Endometrium (tissue), 2 donors: ENCODE results near the gene ZNF384.

Experiments used
- FAIRE-seq: peaks from 2 replicates; lab custom pipeline; 2012; peaks lifted over from hg19 to GRCh38; lab: Jason Lieb, UNC
- donor health status: control.
- donor health status: control.

Gene ZNF384

DNA sequence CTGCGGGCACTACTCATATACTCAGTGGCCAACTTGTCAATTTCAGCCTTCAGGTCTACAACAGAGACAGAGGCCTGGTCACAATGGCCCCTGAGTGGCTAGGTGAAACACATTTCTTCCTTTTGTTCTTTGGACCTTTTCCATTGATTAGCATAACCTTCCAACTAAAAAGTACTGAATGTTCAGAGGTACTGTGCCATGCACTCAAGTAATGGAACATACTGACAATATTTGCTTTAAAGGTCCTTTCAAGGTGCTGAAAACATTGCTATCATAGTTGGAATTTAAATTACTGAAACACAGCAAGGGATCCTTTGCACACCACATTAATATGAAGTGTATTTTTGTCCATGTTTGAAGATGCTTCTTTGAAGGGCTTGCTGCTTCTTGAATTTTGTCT lies 35.8 kb downstream of the ZNF384 start:
- no peak for FAIRE-seq

DNA sequence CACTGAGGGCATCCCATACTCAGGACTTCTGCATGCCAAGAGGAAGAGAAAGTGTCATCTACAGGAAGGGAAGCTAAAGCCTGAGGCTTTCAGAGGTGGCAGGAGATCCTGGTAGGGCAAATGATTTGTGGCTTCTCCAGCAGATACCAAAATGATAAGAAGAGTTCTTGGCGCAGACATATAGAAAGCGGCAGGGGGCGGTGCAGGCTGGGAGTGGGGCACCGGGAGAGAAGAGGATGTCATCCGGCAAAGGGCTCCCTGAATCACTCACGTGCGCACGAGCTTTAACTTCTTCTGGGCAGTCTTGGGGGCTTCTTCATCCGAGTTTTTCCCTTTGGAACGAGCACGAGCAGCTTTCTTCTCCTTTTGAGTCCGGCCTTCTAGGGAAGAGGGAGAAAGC lies 36.8 kb downstream of the ZNF384 start:
- FAIRE-seq = no peak

DNA sequence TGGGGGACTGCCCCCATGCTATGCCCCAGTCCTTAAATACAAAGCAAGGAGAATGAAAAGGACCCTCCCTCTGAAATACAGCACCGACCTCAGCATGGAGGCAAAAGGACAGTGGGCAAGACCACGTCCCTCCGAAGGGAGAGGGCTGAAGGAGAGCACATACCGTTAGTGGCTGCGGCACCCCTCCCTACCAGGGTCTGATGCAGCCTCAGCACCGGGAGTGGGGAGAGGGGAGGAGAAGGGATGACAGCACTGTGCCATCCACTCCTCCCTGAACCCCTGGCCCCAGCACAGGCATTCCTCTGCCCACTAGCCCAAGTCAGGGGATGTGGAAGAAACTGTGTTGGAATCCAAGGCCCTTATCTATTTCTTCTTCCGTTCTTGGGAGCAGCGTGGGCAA lies 38.3 kb downstream of the ZNF384 start:
- no peak for FAIRE-seq

DNA sequence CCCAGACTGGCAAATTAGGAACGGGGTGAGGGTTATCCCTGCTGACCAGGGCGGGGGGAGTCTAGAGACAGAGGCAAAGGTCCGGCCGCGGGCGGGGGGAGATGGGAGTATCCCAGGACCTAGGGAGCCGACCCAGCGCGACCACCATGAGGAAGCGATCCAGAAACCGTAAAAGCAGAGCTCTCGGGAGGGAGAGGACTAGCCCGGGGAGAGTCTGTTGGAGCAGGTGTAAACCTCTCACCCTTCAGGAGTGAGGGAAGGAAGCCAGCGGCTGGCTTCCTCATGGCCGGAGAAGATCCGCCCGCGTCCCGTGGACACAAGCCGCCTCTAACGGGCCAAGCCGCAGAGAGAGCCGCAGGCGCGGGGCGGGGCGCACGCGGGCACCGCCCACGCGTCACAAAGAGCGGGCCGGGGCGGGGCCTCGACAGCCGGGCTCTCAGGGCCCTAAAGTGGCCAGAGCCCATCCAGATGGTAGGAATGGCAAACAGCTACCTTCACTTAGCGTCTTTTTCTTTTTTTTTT lies 42.0 kb downstream of the ZNF384 start, which contains the start of gene ACRBP:
Gene ACRBP, minus strand, starts transcription at position 350 of the 522 bp plus-strand sequence. Its CDS starts 66 bp downstream, at position 284.
- FAIRE-seq = no peak

DNA sequence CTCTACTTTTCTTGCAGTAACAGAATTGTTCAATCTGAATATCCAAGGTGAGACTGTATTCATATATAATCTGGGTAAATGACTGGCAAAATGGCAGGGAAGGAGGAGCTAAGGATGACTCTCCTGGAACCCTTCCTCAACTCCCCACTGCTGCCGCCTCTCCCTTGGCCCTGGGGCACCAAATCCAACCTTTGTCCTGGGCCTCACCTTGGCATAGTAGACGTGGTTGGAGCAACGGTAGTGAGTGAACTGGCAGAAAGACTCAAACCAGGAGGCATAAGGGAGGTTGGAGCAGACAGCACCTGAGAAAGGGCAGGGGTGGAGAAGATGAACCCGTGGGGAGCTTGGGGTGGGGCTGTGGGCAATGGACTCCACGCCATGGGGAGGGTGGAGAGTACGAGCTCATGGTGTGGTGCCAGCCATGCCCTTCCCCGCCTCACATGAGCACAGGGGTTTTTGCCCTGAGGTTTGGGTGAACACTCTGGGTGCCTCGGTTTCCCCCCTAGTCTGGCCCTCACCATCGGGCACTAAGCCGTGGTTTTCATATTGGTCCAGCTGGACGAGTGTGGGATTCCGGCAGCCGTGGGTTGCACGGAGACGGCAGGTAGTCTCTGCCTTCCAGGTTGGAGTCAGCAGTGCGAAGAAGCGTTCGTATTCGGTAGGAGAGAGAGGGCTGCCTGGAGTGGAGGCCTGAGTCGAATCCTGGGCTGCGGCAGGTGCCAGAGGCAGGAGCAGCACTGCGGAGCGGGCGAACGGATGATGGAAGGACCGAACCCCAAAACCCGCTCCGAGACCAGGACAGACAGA lies 42.7 kb downstream of the ZNF384 start:
- no peak for FAIRE-seq

DNA sequence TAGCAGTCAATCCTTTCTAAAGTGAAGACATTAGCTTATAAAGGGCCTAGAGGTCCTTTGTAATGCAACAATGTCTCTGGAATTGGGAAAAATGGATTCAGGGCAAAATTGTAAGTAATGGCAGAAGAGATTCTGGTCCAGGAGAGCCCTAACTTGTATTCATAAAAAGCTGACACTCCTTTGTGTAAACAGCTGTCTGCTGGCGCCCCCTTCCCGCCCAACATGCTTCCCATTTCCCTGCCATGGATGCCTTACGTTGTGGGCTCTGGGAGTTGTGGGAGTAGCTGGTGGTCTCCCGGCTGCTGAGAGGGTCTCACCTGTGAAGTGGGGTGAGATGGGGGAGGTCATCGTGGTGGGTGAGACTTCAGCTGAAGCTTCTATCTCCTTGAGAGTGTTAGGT lies 44.3 kb downstream of the ZNF384 start:
- FAIRE-seq = no peak

DNA sequence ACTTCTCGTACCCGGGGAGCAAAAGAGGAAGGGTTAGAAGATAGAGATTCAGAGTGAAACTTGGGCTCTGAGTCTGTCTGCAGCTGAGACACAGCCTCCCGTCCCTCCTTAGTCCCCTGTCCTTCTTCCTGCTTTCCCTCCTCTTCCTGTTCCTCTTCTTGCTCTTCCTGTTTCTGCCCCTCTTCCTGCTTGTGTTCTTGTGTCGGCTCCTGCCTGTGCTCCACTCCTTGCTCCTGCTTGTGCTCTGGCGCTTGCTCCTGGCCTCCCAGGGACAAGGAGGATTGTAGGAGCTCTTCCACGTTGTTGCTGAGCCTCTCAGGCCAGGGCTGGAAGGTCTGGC lies 44.9 kb downstream of the ZNF384 start:
- FAIRE-seq = no peak

DNA sequence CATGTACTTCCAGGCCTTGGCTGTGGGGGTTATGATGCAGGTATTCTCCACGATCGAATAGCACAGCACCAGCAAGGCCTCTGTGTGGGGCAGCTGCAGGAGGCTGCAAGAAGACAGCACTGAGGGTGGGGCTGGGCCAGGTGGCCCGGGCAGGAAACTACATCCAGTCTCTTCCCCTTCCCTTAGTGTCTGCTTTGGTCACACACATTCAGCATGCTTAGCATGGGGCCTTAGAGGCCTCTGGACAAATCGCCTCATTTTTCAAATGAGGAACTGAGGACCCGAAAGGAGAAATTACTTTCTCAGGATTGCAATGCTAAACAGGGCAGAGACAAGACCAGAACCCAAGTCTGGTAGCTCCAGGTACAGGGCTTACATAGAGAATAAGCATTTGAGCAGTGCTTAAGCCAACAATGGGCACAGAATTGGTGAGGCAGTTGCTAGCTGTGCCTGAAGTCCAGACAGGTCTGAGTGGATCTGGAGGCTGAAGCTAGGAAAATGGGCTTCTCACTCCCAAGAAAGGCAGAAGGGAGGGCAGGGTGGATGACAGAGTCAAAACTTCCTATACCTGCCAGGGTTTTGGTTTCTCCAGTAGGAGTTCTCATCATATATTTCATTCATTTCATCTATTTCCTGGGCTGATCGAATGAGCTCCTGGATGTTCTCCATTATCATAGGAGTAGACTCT lies 45.5 kb downstream of the ZNF384 start:
- FAIRE-seq = no peak

DNA sequence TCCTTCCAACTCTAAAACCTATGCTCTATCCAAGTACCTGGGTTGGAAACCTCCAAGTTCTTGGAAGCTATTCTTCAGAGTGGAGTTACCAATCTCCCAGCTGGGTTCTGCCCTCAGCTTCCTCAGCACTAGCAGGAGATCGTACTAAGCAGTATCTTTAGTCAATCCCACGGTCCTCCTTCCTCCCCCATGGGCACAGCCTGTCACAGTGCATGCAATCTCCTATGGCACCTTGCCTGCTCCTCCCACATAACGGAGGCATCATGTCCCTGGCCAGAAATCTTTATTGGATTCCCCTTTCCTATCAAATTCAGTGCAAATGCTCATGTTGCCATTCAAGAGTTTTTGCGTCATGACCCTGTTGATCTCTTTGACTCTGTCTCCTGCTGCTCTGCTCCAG lies 48.0 kb downstream of the ZNF384 start:
- FAIRE-seq = no peak

DNA sequence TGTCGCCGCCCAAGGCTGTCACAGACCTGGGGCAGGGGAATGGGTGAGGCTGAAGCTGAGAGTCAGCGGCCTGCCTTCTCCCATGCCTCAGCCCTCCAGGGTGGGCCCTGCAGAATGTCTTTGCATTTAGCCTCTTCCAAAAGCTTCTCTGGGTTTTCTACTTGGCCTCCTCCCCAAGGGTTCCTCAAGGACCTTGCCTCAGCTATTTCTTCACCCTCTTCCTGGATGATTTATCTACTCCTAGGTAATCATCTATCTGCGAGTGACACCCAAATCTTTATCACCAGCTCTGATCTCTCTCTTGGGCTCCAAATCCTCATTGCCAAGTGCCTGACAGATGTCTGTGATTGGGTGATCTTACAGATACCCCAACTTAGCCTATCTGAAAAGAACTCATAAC lies 48.7 kb downstream of the ZNF384 start:
- no peak for FAIRE-seq

DNA sequence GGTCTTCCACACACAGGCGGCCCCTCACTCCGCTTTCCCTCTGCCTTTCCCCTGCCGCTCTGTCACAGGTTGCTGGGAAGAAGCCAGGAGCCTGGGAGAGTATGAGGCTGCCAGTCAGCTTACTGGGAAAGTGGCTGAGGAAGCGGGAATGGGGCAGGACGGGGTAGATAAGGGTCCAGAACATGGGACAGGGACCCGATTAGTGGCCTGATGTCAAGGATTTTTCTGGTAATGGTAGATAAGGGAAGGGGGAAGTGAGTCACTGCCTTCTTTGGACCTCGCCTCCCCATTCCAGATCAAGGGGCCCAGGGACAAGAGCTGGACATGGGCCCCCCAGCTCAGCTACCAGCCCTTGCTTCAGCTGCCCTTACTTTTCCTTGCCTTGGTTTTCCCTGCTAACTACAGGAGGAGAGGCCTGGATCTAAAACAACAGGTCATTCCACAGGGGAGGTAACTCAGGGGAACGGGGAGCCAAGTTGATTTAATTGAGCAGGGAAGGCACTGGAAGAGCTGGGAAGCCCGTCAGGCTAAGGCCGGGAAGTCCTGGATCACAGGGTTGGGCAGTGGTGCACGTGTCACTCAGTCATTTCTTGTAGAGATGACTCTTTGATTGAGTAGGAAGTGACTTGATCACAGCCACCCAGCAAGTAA lies 49.9 kb downstream of the ZNF384 start:
- FAIRE-seq = no peak

DNA sequence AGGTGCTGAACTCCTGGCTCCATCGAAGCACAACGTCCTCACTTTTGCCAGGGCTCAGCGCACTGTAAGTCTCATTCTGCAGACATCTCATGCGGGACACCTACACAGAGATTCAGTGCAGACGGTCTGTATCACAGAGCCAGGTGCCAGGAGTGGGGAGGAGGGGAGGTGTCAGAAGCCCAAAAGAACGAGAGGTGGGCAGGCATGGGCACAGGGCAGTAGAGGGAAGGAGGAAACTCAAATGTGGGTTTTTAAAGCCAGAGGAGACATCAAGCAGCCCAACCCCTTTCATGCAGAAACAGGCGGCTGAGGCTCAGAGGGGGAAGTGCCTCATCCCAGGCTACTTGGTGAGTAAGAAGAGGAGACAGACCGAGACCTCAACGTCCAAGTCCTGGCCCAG lies 50.9 kb downstream of the ZNF384 start:
- FAIRE-seq = no peak

DNA sequence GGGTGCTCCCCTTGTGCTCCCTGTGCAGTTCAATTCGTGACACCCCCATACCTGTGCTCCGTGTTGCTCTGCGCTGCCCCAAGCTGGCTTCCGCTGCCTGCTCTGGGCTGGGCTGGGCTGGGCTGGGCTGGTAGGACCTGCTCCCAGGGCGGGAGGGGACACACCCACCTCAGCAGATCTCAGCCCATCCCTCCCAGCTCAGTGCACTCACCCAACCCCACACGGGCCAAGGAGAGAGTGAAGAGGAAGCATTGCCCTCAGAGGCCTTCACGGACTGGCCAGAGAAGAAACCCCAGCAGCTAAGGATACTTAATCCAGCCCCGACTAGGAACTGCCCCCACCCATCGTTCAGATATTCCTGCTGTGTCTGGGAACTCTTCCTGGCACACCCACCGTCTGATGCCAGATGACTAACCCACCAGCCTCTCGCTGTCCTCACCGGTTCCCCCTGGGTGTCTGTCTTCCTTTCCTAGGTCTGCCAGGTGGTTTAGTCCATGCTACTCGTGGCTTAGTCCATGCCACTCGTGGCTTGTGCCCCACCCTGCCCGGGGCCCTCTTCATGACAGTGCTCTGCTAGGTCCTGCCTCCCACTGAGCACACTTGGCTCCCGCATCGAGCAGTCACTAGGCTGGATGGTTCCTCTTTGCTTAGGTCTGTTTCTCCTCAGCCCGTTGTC lies 53.2 kb downstream of the ZNF384 start, which contains the start of gene LPAR5:
Gene LPAR5, minus strand, starts transcription at position 104 of the 676 bp plus-strand sequence. CDS start 14,711 bp downstream, outside the sequence.
- no peak for FAIRE-seq

DNA sequence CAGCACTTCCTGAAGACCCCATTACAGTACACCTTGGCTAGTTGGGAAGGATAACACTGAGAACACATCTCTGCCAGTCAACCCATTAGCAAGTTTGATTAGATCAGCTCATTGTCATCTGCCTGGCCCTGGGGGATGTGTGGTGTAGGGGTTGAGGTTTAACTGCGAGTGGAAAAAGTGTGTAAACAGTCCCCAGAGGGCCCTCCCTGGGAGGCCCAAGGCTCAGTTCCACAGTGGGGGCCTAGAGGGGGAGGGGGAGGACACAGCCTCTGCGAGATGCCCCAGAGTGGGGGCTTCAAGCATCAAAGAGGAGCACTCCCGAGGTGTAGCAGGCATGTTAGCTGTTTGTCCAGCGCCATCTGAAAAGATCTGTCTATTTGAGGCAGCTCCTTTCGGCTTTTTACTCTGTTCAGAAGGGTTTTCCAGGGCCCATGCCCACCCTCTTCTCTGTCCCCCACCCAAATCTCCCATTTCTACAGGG lies 53.8 kb downstream of the ZNF384 start:
- FAIRE-seq = no peak

DNA sequence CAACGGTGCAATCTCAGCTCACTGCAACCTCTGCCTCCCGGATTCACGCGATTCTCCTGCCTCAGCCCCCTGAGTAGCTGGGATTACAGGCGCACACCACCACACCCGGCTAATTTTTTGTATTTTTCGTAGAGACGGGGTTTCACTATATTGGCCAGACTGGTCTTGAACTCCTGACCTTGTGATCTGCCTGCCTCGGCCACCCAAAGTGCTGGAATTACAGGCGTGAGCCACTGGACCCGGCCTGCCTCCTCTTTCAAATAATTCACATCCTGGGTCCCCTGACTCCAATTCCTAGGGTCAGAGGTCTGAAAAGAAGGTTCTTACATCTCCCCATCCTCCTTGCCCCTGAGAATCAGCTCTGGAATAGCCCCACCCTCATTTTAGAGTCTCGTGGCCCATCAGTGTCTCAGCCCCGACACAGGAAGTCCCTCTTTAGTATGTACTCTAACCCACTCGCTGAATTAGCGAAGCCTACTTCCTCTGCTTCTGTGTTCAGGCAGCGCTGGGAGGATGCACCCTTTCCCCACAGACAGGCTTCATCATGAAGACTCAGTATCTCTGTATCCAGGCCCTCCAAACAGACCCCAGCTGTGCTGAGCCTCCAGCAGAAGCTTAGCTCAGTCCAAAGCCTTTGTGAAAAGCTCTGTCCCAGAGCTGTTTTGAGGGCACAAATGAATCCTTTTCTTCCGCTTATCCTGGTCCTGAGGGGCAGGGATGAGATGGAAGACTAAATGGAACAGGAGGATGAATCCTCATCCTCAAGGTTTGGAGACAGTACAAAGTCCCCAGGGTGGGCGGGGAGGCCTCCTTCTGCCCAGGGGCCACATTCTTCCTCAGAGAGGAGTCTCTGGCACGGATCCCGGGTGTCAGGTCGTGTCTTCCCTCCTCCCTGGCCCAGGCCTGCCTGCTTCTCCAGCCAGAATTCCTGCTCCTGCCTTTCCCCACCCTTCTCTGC lies 56.9 kb downstream of the ZNF384 start:
- FAIRE-seq = no peak

DNA sequence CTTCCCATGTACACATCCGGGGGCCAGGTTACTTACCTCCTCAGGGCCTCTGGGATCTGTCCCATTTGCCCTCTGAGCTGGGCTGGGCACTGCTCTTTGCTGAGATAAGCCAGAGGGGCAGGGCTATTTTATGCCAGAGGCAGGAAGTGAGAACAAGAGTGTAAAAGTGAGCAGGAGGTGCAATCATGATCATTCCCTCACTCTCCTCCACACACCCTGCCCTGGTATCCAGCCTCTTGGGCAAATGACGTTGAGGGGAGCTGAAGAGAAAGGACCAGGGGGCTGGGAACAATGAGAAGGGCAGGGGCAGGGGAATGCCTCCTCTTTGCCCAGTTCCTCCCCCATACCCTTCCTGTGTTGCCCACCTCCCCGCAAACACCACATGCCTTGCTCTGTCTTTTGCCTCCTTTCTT lies 57.6 kb downstream of the ZNF384 start:
- no peak for FAIRE-seq

DNA sequence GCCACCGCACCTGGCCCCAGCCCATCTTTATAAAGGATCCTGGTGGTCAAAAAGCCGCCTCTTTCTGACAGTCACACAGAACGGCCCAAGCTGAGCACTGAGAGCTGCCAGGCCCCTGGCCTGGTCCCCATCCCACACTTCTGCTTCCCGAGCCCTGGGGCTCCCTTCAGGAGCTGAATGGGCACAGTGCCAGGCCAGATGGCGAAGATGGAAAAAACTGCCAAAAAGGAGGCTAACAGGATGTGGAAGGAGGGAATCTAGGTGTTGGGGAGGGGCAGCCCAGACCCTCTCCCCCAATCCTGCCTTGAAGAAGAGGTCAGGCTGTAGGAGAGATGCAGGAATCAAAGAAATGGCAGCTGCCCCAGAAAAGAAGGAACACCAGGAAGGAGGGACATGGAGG lies 58.4 kb downstream of the ZNF384 start:
- FAIRE-seq = no peak

DNA sequence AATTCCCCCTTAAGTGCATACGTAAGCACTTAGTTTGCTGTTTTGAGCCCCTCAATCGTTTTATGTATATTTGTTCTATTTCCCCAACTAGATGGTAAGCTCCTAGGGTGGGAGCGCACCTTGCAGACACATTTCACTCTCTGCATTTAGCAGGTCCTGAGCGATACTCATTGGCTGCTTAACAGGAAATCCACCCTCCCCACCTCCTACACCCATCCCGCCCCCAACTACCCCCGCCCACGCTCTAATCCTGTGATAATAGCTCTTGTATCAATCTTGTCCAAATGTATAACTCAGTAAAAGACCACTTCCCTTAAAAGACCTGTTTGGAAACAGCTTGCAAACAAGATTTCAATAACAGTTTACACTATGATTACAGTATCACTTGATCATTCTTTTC lies 61.6 kb downstream of the ZNF384 start:
- no peak for FAIRE-seq

DNA sequence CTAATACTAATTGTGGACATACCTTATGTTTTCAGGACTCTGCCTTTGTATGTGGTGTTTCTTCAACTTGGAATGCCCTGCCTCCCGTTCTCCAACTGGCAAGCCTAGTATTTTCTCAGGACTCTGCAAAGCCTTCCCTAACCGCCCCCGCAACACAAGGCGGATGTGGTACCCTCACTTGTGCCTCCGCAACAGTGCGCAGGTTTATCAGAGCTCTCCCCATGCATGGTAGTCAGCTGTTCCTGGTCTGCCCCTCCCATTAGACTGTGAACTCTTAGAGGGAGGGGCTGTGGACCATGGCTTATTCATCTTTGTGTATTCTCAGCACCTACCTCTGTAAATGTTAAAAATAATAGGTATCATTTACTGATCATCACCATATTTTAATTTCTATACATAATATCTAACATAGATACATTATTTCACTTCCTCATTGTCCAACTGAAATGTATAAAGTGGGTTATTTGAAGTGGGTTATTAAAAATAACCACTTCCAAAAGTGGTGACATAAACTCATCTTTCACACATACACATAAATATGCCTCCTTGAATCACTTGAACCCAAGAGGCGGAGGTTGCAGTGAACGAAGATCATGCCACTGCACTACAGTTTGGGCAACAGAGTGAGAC lies 62.4 kb downstream of the ZNF384 start:
- FAIRE-seq = no peak

DNA sequence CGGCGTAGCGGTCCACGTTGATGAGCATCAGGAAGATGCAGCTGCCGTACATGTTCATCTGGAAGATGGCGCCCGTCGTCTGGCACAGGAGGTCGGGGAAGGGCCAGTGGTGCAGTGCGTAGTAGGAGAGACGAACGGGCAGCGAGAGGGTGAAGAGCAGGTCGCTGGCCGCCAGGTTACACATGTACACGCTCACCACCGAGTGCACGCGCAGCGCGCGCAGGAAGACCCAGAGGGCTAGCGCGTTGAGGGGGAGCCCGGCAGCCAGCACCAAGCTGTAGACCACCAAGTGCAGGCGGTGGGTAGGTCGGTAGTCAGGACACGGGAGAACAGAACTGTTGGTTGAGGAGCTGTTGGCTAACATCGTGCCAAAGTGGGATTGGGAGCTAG lies 68.3 kb downstream of the ZNF384 start:
- FAIRE-seq = no peak
